GM18867 (cell line): ENCODE measurements around the gene MTLN.
A peak's percentile ranks its signal among the peaks of the same experiment; 100 is the strongest.
"Not testable (repeated sequence)": the region's sequence is repeated elsewhere in the genome, so short reads cannot be mapped to it uniquely, and the experiment has no call there.

Experiments
- ATAC-seq: cut with Tn5 transposase; IDR thresholded peaks from one replicate; pipeline ENCODE4 v1.9.1; 2021; ENCODE audit warnings: mild to moderate bottlenecking, moderate library complexity; ENCODE audit not compliant: unreplicated experiment

The MTLN gene, protein sequence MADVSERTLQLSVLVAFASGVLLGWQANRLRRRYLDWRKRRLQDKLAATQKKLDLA

GRCh38 chr2:110211938-110212858 is at the start of gene MTLN:
MTLN (minus strand) TSS chr2:110212547; CDS start chr2:110212525, 22 bp downstream.
- peak; percentile 81 for ATAC-seq

DNA sequence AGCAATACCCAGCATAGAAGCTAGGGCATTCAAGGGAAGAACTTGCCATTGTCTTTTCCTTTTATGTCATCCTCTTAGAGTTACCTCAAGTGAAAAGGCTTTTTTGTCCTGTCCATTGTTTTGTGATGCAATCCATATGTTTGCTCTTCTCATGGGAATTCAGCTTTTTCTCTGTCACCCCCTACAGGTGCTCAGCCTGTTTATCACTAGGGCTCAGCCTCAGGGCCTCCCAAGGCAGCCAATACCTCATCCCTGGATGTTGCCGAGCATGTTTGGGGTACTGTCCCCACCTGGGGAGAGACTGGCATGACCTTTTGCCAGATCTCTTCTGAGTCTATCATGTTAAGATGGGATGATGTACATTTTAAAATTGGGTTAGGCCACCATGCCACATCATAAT is 49.6 kb upstream of the MTLN start:
- ATAC-seq: not testable (repeated sequence)

DNA sequence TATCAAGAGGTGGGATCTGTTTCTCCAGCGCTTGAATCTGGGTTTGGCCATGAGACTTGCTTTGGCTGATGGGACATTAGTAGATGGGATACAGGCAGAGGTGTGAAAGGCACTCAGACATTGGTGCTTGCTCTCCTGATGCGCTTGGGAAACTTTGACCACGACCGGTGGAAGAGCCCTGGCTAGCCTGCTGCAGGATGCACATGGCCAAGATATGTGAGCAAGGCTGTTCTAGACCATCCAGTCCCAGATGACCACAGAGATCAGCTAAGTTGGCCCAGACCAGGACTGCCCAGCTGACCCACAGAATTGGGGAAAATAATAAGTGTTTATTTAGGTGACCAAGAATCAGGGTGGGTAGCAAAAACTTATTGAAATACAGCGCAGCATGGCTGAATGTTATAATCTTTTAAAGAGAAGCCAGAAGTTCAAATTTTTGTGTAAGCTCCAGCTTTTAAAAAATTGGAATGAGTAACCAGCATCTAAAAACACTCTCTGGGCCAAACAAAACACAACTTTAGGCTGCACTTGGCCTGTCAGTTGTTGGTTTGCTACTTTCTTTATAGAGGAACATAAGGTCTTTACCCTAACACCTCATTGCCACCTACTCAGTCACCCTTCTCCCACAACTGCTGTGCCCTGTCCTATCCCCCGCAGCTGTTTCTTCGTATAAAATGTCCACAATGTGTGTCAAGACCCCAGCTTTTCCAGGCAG is 35.9 kb upstream of the MTLN start:
- ATAC-seq: not testable (repeated sequence)

DNA sequence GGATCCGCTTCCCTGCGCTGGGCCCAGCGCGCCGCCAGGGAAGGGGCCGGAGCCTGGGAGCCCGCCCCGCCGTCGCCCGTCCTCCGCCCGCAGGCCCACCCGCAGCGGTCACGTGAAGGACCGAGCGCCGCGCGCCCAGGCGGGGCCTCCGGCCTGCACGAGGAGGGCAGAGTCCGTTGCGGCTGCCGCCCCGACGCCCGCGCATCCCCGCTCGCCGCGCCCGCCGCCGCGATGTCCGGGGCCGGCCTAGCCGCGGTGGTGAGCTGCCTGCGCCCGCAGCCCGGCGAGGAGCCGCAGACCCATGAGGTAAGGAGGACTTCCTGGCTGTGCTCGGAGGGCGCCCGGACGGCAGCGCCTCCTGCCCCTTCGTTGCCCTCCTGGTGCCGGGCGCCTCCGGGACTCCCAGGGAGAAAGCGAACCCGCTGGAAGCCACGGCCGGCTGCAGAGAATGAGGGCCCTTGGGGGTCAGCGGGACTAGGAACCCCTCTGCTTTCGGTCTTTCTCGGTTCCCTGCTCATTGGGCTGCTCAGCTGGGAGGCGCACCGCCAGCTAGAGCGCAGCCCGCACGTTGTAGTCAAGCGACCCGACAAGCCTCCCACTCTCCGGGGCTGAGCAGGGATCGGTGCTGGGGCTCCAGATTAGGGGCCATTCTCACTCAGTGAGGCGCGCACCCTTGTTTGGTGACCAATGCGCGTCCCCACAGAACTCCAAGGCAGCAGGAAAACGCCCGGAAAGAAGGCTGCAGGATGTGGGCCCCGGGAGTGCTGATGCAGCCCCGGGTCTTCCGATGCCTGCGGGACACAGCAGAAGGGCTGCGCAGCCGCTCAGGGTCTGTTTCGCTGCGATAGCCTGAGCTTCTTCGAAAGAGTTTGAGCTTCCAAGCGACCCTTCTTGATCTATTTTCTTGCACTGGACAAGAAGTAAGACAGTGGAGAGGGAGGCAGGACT is 33.4 kb upstream of the MTLN start:
- ATAC-seq: not testable (repeated sequence)

DNA sequence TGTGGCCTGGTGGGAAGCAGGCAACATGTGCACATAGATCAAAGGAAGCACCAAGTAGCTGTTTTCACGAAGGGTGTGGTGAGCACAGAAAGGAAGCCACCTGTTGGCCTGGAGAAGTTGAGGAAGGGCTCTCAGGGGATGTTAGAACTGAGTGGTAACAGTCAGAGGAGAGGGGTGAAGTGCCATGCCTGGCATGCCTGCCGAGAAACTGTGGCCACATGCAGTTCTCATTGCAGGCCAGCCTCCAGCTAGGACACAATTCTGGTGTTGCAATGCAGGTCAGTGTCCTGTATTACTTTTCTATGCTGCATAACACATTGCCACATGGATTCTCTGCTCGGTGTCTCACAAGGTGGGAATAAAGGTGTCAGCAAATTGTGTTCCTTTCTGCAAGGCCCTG is 30.9 kb upstream of the MTLN start:
- ATAC-seq: not testable (repeated sequence)

GRCh38 chr2:110234514-110234913 is 22.2 kb upstream of the MTLN start:
- ATAC-seq: not testable (repeated sequence)

GRCh38 chr2:110229886-110230285 is 17.5 kb upstream of the MTLN start:
- not testable (repeated sequence) for ATAC-seq

DNA sequence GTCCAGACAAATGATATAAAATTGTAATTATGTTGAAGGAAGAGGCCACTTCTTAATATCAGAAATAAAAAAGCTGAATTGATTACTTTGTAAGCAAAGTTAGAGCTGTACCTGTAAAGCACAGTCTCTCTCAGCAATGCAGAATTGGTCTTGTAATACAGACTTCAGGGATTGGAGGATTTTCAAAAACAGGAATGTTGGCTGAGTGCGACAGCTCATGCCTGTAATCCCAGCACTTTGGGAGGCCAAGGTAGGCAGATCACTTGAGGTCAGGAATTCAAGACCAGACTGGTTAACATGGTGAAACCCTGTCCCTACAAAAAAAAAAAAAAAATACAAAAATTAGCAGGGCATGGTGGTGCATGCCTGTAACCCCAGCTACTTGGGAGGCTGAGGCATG is 10.3 kb upstream of the MTLN start:
- not testable (repeated sequence) for ATAC-seq

DNA sequence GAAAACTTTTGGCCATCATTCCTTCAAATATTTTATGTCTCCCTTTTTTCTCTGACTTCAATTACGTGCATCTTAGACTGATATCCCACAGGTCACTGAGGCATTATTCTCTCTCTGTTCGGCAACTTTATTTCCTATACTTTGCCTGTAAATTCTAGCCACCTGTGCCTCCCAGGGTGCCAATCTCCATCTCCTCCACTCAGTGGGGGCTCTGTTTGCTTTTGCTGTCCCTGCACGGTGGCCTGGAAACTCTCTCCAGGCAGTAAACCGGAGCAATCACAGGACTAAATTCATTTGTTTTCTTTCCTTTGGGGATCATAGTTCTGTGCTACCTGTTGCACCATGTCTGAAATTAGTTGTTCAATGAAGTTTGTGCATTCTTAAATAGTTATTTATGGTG is 9.6 kb upstream of the MTLN start:
- no peak for ATAC-seq

DNA sequence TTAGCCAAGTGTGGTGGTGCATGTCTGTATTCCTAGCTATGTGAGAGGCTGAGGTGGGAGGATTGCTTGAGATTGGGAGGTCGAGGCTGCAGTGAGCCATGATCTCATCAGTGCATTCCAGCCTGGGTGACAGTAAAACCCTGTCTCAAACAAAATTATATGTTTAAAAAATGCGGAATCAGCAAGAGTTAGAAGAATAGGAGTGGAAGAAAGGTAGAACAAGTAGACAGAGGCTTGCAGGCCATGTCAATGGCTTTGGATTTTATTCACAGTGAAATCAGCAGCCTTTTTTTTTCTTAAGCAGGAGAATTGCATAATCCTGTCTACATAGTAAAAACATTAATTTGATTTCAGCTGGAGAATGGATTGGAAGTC is 7.8 kb upstream of the MTLN start:
- ATAC-seq: no peak

- ATAC-seq: no peak
These were observed 7.3 kb upstream of the MTLN start for GRCh38 chr2:110219496-110220189.

DNA sequence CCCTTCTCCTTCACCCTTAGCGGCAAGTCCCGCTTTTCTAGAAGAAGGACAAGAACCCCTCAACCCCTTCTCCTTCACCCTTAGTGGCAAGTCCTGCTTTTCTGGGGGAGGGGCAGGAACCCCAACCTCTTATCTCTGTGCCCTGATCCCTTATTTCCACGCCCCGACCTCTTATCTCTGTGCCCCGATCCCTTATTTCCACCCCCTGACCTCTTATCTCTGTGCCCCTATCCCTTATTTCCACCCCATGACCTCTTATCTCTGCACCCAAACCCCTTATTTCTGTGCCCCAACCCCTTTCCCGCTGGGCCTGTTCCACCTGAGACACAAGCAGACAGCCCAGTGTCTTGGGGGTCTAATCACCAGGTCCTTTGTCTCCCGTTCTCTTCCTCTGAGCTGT is 6.5 kb upstream of the MTLN start:
- not testable (repeated sequence) for ATAC-seq

DNA sequence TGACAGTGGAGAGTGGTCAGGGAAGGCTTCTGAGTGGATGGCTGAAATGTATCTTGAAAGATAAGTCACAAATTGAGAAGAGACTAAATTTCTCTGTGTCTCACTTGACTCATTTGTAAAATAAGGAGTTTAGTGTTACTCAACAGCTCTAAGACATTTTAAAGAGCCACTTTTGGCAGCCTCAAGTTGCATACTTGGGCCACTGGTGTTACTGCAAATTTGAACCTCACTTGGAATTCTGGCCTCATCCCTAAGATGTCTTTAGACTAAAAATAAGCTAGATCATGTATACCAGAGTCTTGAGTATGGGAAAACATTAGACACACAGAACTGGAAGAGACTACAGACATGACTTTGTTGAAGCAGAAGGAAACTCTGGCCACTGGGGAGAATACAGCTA is 4.5 kb upstream of the MTLN start:
- no peak for ATAC-seq

GRCh38 chr2:110216199-110216598 is 3.9 kb upstream of the MTLN start:
- no peak for ATAC-seq

- no peak for ATAC-seq
These were observed 3.3 kb upstream of the MTLN start for GRCh38 chr2:110215566-110216158.

DNA sequence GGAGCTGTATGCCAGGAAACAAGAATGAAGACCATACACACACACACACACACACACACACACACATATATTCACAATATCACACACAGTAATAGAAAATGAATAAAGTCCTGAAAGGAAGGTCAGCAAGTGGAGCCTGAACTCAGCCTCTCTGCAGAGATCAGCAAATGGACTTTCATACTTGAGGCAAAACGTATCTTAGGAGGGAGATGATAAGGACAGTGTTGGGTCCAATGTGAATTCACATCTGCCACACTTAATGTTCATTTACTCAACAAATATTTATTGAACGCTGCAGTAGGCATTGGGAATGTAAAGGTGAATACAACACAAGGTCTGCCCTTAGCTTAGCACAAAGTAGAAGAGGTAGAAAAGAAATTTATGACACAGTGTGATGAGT is 2.7 kb upstream of the MTLN start:
- no peak for ATAC-seq

DNA sequence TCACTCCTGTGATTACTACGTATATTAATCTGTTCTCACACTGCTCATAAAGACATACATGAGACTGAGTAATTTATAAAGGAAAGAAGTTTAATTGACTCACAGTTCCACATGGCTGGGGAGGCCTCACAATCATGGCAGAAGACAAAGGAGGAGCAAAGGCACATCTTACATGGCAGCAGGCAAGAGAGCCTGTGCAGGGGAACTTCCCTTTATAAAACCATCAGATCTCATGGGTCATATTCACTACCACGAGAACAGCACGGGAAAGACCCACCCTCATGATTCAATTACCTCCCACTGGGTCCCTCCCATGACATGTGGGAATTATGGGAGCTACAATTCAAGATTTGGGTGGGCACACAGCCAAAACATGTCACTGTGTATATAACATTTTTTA is 1.2 kb upstream of the MTLN start:
- ATAC-seq: not testable (repeated sequence)

GRCh38 chr2:110205660-110206455 is 6.5 kb downstream of the MTLN start:
- no peak for ATAC-seq
